IMR-90 (cell line): Measurements from ENCODE around the gene DACH1. TPM values are rescaled to one million over a fixed set of nuclear protein-coding genes. Genes with fewer than 3 reads are reported as not detected.

ENCODE experiments used
- ATAC-seq: fragments of 200-7000 bp; cut with Tn5 transposase; 2 replicates; pipeline ENCODE4 v1.9.1; 2020; ENCODE audit warnings: low read depth, mild to moderate bottlenecking, moderate library complexity
- BruUV-seq: library from RNA; stranded (reverse); fragments of 400-500 nt; replicated peaks from 2 replicates; lab custom pipeline; 2021; lab: Mats Ljungman, UMichigan
- CTCF ChIA-PET: fragments of 300-600 bp; formaldehyde crosslinking; extraction: SDS; loops from one replicate; lab custom pipeline; 2021; ENCODE audit warnings: antibody characterized with exemption; lab: Yijun Ruan, JAX
- POLR2A ChIA-PET: fragments of 300-600 bp; sonication (Branson Sonifier 250); formaldehyde crosslinking; loops from one replicate; lab custom pipeline; 2022; ENCODE audit warnings: antibody characterized with exemption; ENCODE audit not compliant: unreplicated experiment; lab: Charles Lee
- DNase-seq: peaks from one replicate; pipeline ENCODE4 v3.0.0; 2013
- H2AFZ ChIP-seq: replicated peaks from 2 replicates; pipeline ENCODE3; 2013; ENCODE audit warnings: low read length, mild to moderate bottlenecking; ENCODE audit not compliant: poor library complexity
- H2AK5ac ChIP-seq: 2 replicates; pipeline ENCODE4 v1.6.1; 2013; ENCODE audit warnings: low read depth, low read length, inconsistent platforms
- H2AK9ac ChIP-seq: replicated peaks from 2 replicates; pipeline ENCODE3; 2013; ENCODE audit warnings: mild to moderate bottlenecking, low read depth, low read length, moderate library complexity; ENCODE audit not compliant: poor library complexity
- H2BK120ac ChIP-seq: 2 replicates; pipeline ENCODE4 v1.6.1; 2013; ENCODE audit warnings: low read depth, low read length, inconsistent platforms
- H2BK15ac ChIP-seq: 3 replicates; pipeline ENCODE4 v1.6.1; 2013; ENCODE audit warnings: low read depth, low read length, inconsistent platforms
- H2BK20ac ChIP-seq: 2 replicates; pipeline ENCODE4 v1.6.1; 2013; ENCODE audit warnings: low read depth, mild to moderate bottlenecking, inconsistent platforms, low read length, moderate library complexity
- H2BK5ac ChIP-seq: 2 replicates; pipeline ENCODE4 v1.6.1; 2013; ENCODE audit warnings: mild to moderate bottlenecking, low read depth, low read length, inconsistent platforms; ENCODE audit not compliant: poor library complexity, severe bottlenecking
- H3K14ac ChIP-seq: replicated peaks from 2 replicates; pipeline ENCODE4 v1.6.1; 2013; ENCODE audit warnings: low read depth, low read length, inconsistent platforms
- H3K18ac ChIP-seq: 2 replicates; pipeline ENCODE4 v1.6.1; 2013; ENCODE audit warnings: low read depth, low read length, control low read depth
- H3K23ac ChIP-seq: 2 replicates; pipeline ENCODE4 v1.6.1; 2013; ENCODE audit warnings: low read depth, low read length, inconsistent platforms
- H3K27ac ChIP-seq: 2 replicates; pipeline ENCODE4 v1.5.1; 2013; ENCODE audit warnings: mild to moderate bottlenecking, control low read depth, low read length; ENCODE audit not compliant: insufficient read depth
- H3K27me3 ChIP-seq: 2 replicates; pipeline ENCODE4 v1.6.1; 2013; ENCODE audit warnings: low read length; ENCODE audit not compliant: control insufficient read depth, insufficient read depth
- H3K36me3 ChIP-seq: 2 replicates; pipeline ENCODE4 v1.6.1; 2013; ENCODE audit warnings: low read length, mixed read lengths; ENCODE audit not compliant: control insufficient read depth, insufficient read depth
- H3K4ac ChIP-seq: 2 replicates; pipeline ENCODE4 v1.6.1; 2013; ENCODE audit warnings: low read depth, low read length, inconsistent platforms
- H3K4me1 ChIP-seq: 2 replicates; pipeline ENCODE4 v1.6.1; 2013; ENCODE audit warnings: low read length, mixed read lengths; ENCODE audit not compliant: control insufficient read depth, insufficient read depth
- H3K4me2 ChIP-seq: 2 replicates; pipeline ENCODE4 v1.6.1; 2013; ENCODE audit warnings: low read depth, mild to moderate bottlenecking, control low read depth, low read length, moderate library complexity
- H3K4me3 ChIP-seq: 2 replicates; pipeline ENCODE4 v1.5.1; 2013; ENCODE audit warnings: low read depth, mild to moderate bottlenecking, control low read depth, low read length, moderate library complexity; ENCODE audit not compliant: insufficient read depth
- H3K56ac ChIP-seq: 2 replicates; pipeline ENCODE4 v1.6.1; 2013; ENCODE audit warnings: low read length, inconsistent platforms; ENCODE audit not compliant: insufficient read depth; ENCODE audit errors: extremely low read depth
- H3K79me1 ChIP-seq, 2 experiments: 2 replicates each; pipeline ENCODE4 v1.6.1; 2013; ENCODE audit warnings: low read length in 2 of 2, inconsistent platforms in 1 of 2, low read depth in 1 of 2
- H3K9ac ChIP-seq: 2 replicates; pipeline ENCODE4 v1.6.1; 2013; ENCODE audit warnings: low read depth, low read length, control low read depth
- H3K9me1 ChIP-seq: 2 replicates; pipeline ENCODE4 v1.6.1; 2013; ENCODE audit warnings: low read length, inconsistent platforms; ENCODE audit not compliant: insufficient read depth
- H3K9me3 ChIP-seq: 2 replicates; pipeline ENCODE4 v1.6.1; 2013; ENCODE audit warnings: low read length; ENCODE audit not compliant: control insufficient read depth, insufficient read depth
- H4K20me1 ChIP-seq: 2 replicates; pipeline ENCODE4 v1.6.1; 2013; ENCODE audit warnings: low read length, inconsistent platforms; ENCODE audit not compliant: insufficient read depth
- H4K5ac ChIP-seq: 2 replicates; pipeline ENCODE4 v1.6.1; 2013; ENCODE audit warnings: mild to moderate bottlenecking, low read depth, low read length, control low read depth
- H4K8ac ChIP-seq, 2 experiments: 2 replicates each; pipeline ENCODE4 v1.6.1; 2013; ENCODE audit warnings: low read depth in 2 of 2, low read length in 2 of 2, control low read depth in 1 of 2, inconsistent platforms in 1 of 2
- H4K91ac ChIP-seq: 2 replicates; pipeline ENCODE4 v1.6.1; 2013; ENCODE audit warnings: low read depth, low read length, inconsistent platforms; ENCODE audit not compliant: insufficient read depth
- CEBPB ChIP-seq: IDR thresholded peaks from 2 replicates; pipeline ENCODE4 v1.6.1; 2012; ENCODE audit warnings: low read depth, low read length, improper control_type of control experiment
- RFX5 ChIP-seq: IDR thresholded peaks from 2 replicates; pipeline ENCODE4 v1.8.0; 2012; ENCODE audit warnings: low read depth, mild to moderate bottlenecking, low read length, moderate library complexity
- WGBS, 2 experiments: methylation state at CpG; one replicate each; pipeline versions ENCODE4 v1.1.5 to v1.1.7; 2013; ENCODE audit warnings: missing lambda C conversion rate in 2 of 2; ENCODE audit not compliant: insufficient read length in 1 of 2; ENCODE audit errors: extremely low coverage in 2 of 2; 5-methylcytosine and 5-hydroxymethylcytosine counted together
- dilution Hi-C: fragments of 300-500 bp; cut with HindIII; formaldehyde crosslinking; loops from one replicate; pipeline ENCODE4 v1.14.3; 2018; ENCODE audit warnings: low sequenced_read_pairs; ENCODE audit not compliant: unreplicated experiment
- in situ Hi-C: fragments of 300-500 bp; cut with MboI; formaldehyde crosslinking; loops from 3 replicates; pipeline ENCODE4 v1.14.3; 2019; ENCODE audit warnings: low sequenced_read_pairs, inconsistent platforms, mixed read lengths
- intact Hi-C: fragments of 100-400 bp; cut with micrococcal nuclease; formaldehyde crosslinking; loops from 2 replicates; pipeline ENCODE4 v1.10.0; 2022
- polyA plus RNA-seq, 3 experiments: library from polyadenylated mRNA; depleted of rRNA; stranded (reverse); fragments of >200 nt; gene quantifications; 2 replicates each; pipeline ENCODE4 v1.2.3, GENCODE V29; 2012; ENCODE audit warnings: low replicate concordance in 1 of 3
- total RNA-seq: library from RNA; depleted of rRNA; stranded (reverse); fragments of >200 nt; gene quantifications from 2 replicates; pipeline ENCODE4 v1.2.3, GENCODE V29; 2012

Gene DACH1
- total and polyA plus RNA-seq, 2 of the 4 experiments (the other 2 are of a cell fraction) = not detected

GRCh38 chr13:71842003-71842402 lies 25.0 kb downstream of the DACH1 start:
- H4K20me1 ChIP-seq = no peaks in the 10 kb centered on the region
- H4K91ac ChIP-seq = no peak overlapping the region
- no peak overlapping the region for H3K9ac ChIP-seq
- H3K14ac ChIP-seq = no peak overlapping the region
- dilution Hi-C loops (no loop called here), intact Hi-C loops (no loop called here), in situ Hi-C loops (no loop called here)
- no peak overlapping the region for H2BK15ac ChIP-seq
- ChIA-PET CTCF (no interaction called here), POLR2A (no interaction called here)
- BruUV-seq = no TSS peak
- H2AFZ ChIP-seq = no peak overlapping the region
- H3K36me3 ChIP-seq = no peaks in the 10 kb centered on the region
- DNase-seq (no peak), ATAC-seq (no peak)
- H2BK5ac ChIP-seq = no peak overlapping the region
- H3K18ac ChIP-seq = no peak overlapping the region
- no peak overlapping the region for H3K4ac ChIP-seq
- no peak overlapping the region for H2BK20ac ChIP-seq
- no peaks in the 10 kb centered on the region for H3K9me3 ChIP-seq
- no peaks in the 10 kb centered on the region for H3K79me1 ChIP-seq
- H3K4me1 ChIP-seq = no peaks in the 10 kb centered on the region
- H3K4me3 ChIP-seq = no peak overlapping the region
- no peak overlapping the region for H3K4me2 ChIP-seq
- WGBS, 2 experiments = no CpG with 5 or more reads among the region's 3 CpGs
- TF ChIP-seq CEBPB (no peak), RFX5 (no peak)
- no peaks in the 10 kb centered on the region for H3K27me3 ChIP-seq
- H3K9me1 ChIP-seq = no peaks in the 10 kb centered on the region
- no peak overlapping the region for H4K5ac ChIP-seq
- no peak overlapping the region for H3K56ac ChIP-seq
- no peak overlapping the region for H3K27ac ChIP-seq
- H3K23ac ChIP-seq = no peak overlapping the region
- no peak overlapping the region for H2AK9ac ChIP-seq
- no peak overlapping the region for H4K8ac ChIP-seq
- H2AK5ac ChIP-seq = no peak overlapping the region
- no peak overlapping the region for H2BK120ac ChIP-seq
